SH-SY5Y (cell line): ENCODE measurements around the gene TFEB.

ENCODE experiments used
- GATA2 ChIP-seq: IDR thresholded peaks from 2 replicates; pipeline ENCODE4 v1.6.1; 2011; ENCODE audit warnings: mild to moderate bottlenecking, low read depth, low read length
- GATA3 ChIP-seq: IDR thresholded peaks from 2 replicates; pipeline ENCODE4 v1.6.1; 2011; ENCODE audit warnings: low read depth, mild to moderate bottlenecking, low read length, moderate library complexity

- TF ChIP-seq GATA3 (no peak), GATA2 (no peak)
Measured at GRCh38 chr6:41727705-41728072, 7.7 kb downstream of the TFEB start.
